Stimulated activated CD4-positive, alpha-beta T cell treated with anti-CD3 and anti-CD28 coated beads, Interleukin-12 subunit alpha, Interleukin-12 subunit beta, amount 100 ng/mL, for 48 hours (primary cell): ENCODE results near the gene AKT1.
A peak's percentile ranks its signal among the peaks of the same experiment; 100 is the strongest.

Experiments used
- DNase-seq, 3 donors: peaks; one replicate each; pipeline ENCODE4 v3.0.0-alpha.2; 2020; ENCODE audit warnings: low read depth in 2 of 3, low spot score in 1 of 3

The AKT1 gene

DNA sequence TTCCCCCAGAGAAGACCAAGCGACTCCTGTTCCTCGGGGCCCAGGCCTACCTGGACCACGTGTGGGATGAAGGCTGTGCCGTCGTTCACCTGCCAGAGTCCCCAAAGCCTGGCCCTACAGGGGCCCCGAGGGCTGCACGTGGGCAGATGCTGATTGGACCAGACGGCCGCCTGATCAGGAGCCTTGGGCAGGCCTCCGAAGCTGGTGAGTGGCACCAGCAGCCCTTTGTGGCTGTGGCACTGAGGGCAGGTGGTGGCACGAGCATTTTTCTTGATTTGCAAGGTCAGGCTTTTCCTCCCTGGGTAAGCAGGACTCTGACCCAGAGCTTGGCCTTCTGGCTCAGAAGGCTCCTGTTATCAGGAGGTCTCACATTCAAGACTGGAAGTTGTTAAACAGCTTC lies 39.9 kb downstream of the AKT1 start:
- DNase-seq, result no peak

- DNase-seq, result no peak
These were observed 41.2 kb downstream of the AKT1 start for GRCh38 chr14:104754213-104754851.

DNA sequence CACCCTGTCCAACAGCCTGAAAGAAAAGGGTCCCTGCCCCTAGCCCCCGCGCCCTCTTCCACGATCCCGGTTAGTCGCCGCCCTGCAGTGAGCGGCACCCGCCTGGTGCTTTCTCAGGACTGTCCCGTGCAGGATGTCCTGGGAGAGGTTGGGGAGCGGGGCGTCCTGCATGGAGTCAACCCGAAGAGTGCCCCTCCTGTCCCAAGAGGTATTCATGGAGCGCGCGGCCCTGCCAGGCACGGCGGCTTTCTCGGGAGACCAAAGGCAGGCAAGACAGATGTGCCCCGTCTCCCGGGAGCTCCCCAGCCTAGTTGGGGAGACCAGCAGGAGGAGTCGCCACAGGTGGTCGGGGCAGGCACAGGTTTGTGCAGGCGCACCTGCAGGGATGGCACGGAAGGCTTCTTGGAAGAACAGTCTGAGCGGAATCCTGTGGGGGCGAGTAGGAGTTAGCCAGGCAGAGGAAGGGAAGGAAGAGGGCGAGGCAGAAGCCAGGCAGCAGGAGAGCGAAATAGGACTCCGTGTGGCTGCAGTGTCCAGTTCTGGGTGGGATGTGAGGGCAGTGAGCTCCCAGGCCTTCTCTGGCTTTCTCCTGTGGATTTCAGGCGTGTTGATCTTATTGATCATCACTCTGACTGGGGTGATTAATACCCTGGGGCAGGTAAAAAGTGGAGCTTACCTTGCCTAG lies 41.9 kb downstream of the AKT1 start:
- no peak for DNase-seq

- DNase-seq, result peak; percentile 99 to 100 (median 99)
These were observed 42.6 kb downstream of the AKT1 start, which contains the start of gene SIVA1 for GRCh38 chr14:104752735-104753527. TSS of gene SIVA1 (plus strand) at chr14:104753147. CDS start at chr14:104753202, 55 bp downstream.

DNA sequence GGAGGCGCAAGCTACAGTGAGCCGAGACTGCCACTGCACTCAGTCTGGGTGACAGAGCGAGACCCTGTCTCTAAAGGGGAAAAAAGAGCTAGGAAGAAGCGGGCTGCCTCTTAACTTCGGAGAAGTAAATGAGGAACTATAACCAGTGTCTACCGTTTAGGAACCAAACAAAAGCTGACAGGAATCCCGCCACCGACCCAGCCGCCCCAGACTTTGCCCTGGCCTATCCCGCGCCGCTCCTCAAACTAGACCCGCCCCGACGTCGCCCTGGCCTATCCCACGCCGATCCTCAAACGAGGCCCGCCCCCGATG lies 43.2 kb downstream of the AKT1 start:
- DNase-seq, result no peak

GRCh38 chr14:104751539-104752422 lies 43.8 kb downstream of the AKT1 start:
- DNase-seq, result no peak

DNA sequence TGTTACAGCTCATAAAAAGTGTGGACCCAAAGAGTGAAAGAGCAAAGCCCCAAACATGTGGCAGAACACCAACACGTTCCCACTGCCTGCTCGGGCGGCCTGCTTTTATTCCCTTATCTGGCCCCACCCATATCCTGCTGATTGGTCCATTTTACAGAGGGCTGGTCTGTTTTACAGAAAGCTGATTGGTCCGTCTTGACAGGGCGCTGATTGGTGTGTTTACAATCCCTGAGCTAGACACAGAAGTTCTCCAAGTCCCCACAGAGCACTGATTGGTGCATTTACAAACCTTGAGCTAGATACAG lies 44.8 kb downstream of the AKT1 start:
- DNase-seq, result peak in 1 of 3 donors; percentile 21

DNA sequence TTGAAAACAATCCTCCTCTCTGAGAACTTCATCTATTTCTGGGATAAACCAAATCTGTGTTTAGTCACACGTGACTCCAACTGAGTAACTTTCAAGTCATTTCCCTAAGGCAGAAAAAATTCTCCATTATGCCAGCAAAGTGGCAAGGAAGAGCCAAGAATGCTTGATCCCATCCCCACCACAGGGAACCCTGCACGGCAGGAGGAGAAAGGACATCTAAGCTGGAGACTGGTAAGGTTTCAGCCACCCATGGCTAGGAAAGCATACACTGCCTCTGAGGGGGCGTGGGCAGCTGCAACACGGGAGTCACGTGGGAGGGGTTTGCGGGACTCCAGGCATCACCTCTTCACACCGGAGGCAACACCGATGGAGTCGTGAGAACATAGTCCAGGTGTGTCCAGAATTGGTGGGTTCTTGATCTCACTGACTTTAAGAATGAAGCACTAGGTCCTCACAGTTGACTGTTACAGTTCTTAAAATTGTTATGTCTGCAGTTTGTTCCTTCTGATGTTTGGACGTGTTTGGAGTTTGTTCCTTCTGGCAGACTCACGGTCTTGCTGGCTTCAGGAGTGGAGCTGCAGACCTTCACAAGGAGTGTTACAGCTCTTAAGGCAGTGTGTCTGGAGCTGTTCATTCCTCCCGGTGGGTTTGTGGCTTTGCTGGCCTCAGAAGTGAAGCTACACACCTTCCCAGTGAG lies 45.3 kb downstream of the AKT1 start:
- DNase-seq, result no peak

DNA sequence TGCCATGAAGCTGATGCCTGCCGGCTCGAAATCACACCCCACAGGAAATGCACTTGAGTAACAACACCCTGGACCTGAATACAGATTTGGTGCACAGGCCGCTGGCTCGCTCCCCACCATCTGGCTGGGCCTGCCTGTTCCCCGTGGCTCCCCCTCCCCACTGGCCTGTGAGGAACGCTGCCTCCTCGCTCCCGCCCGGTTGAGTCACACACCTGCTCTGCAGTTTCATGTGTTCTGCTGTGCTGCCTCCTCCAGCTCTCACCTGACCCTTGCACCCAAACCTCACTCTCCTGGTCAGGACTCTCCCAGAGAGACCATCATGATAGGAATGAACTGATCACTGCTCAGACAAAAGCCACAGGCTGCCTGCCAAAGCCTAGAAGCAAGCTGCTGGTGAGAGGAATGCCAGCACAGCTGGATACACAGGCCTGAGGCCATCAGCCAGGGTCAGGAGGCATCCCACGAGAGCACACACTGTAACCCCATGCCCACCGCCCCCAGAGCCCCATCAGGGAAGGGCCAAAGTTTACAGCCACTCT lies 46.4 kb downstream of the AKT1 start:
- no peak for DNase-seq

- no peak for DNase-seq
These were observed 47.7 kb downstream of the AKT1 start for GRCh38 chr14:104747876-104748275.

- DNase-seq, result no peak
These were observed 48.5 kb downstream of the AKT1 start for GRCh38 chr14:104746934-104747481.

DNA sequence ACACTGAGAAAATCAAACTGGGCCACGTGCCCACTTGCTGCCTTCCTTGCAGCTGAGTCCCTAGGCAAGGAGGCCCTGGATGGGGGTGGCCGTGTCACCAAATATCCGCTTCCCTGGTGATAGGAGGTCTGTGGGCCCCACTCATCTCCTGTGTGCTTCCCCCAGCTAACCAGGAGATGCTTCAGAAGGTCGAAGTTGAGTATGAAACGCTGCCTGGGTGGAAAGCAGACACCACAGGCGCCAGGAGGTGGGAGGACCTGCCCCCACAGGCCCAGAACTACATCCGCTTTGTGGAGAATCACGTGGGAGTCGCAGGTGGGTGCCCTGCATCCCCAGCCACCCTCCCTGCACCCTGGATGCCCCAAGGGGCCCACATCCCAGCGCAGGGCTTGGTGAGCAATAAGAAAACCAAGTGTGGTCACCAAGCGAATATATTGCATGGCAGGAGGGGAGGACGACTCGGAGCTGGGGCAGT lies 49.4 kb downstream of the AKT1 start:
- DNase-seq, result no peak

- DNase-seq, result no peak
These were observed 50.1 kb downstream of the AKT1 start for GRCh38 chr14:104745431-104745830.

DNA sequence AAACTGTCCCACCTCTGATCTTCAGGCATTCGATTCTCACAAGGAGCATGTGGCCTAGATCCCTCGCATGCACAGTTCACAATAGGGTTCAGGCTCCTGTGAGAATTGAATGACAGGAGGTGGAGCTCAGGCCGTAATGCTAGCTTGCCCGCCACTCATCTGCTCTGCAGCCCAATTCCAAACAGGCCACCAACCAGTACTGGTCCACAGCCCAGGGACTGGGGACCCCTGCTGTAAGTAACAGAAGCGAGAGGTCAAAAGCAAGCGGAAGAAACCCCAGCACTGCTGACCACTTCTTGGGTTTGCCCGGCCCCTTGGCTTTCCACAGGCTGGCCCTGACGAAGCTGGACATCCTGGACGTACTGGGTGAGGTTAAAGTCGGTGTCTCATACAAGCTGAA lies 51.1 kb downstream of the AKT1 start:
- no peak for DNase-seq

GRCh38 chr14:104743461-104744380 lies 51.8 kb downstream of the AKT1 start:
- DNase-seq, result no peak

- DNase-seq, result no peak
These were observed 52.7 kb downstream of the AKT1 start for GRCh38 chr14:104742586-104743455.

DNA sequence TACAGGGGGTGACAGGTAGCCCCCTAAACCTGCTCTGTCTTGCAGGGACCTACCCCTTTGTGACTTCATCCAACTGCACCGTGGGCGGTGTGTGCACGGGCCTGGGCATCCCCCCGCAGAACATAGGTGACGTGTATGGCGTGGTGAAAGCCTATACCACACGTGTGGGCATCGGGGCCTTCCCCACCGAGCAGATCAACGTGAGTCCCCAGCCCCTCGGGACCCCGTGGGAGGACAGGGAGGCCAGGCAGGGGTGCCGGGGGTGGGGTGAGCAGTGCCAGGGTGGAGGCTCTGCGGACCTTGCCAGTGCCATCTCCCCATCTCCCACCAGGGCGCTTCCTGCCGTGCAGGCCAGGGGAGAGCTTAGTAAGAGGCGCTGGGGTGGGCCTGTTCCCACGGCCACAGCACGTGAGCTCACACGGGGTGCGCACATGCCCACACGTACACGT lies 53.7 kb downstream of the AKT1 start:
- no peak for DNase-seq
